Mesothelial cell of epicardium (in vitro differentiated cells): ENCODE results near the gene POLR3H. TPM values are rescaled to one million over a fixed set of nuclear protein-coding genes. Genes with fewer than 3 reads are reported as not detected.

Experiments
- DNase-seq, 2 experiments: peaks; one replicate each; pipeline ENCODE4 v3.0.0; 2021; ENCODE audit warnings: low spot score in 2 of 2; ENCODE audit not compliant: unreplicated experiment in 2 of 2
- H3K27ac Mint-ChIP-seq: 2 replicates; pipeline ENCODE4 v1.8.0; 2021; ENCODE audit warnings: mixed read lengths
- H3K27me3 Mint-ChIP-seq: 2 replicates; pipeline ENCODE4 v1.8.0; 2021; ENCODE audit warnings: low read depth, mixed read lengths
- H3K36me3 Mint-ChIP-seq: 2 replicates; pipeline ENCODE4 v1.8.0; 2021; ENCODE audit warnings: mixed read lengths
- H3K4me1 Mint-ChIP-seq: 2 replicates; pipeline ENCODE4 v1.8.0; 2021; ENCODE audit warnings: mixed read lengths
- H3K4me3 Mint-ChIP-seq: 2 replicates; pipeline ENCODE4 v1.8.0; 2021; ENCODE audit warnings: mild to moderate bottlenecking, moderate library complexity, mixed read lengths
- H3K9me3 Mint-ChIP-seq: 2 replicates; pipeline ENCODE4 v1.8.0; 2021; ENCODE audit warnings: mixed read lengths
- CTCF ChIP-seq: fragments of 200-600 bp; sonication (generic); IDR thresholded peaks from one replicate; pipeline ENCODE4 v1.5.0; 2021; ENCODE audit warnings: antibody characterized with exemption; ENCODE audit not compliant: unreplicated experiment
- total RNA-seq: library from RNA; stranded (reverse); gene quantifications from 3 replicates; pipeline ENCODE4 v1.2.1, GENCODE V29; 2021

The POLR3H gene
- total RNA-seq, 1 donor from 2014 or later = 47.4 TPM

- peak; percentile 89 for TF ChIP-seq CTCF
- Mint-ChIP-seq H3K9me3 (no peaks in the 10 kb centered on the region), H3K4me1 (peaks cover 14% of the 10 kb centered on the region), H3K4me3 (no peak overlapping the region), H3K36me3 (peaks cover 11% of the 10 kb centered on the region), H3K27ac (no peak overlapping the region), H3K27me3 (no peaks in the 10 kb centered on the region)
- peak in 1 of 2 experiments; percentile 82 for DNase-seq
These were observed 26.9 kb downstream of the POLR3H start for GRCh38 chr22:41517172-41518047.

GRCh38 chr22:41516462-41516861, 27.8 kb downstream of the POLR3H start:
- Mint-ChIP-seq H3K4me1 (peaks cover 14% of the 10 kb centered on the region), H3K27me3 (no peaks in the 10 kb centered on the region), H3K9me3 (no peaks in the 10 kb centered on the region), H3K27ac (no peak overlapping the region), H3K36me3 (peaks cover 13% of the 10 kb centered on the region), H3K4me3 (no peak overlapping the region)
- DNase-seq = no peak
- no peak for TF ChIP-seq CTCF

- TF ChIP-seq CTCF = no peak
- H3K27ac Mint-ChIP-seq = peak overlapping the region; percentile 93
- peak overlapping the region; percentile 5 for H3K4me3 Mint-ChIP-seq
These were observed 30.9 kb downstream of the POLR3H start for GRCh38 chr22:41513391-41513790.

GRCh38 chr22:41512421-41513194, 31.7 kb downstream of the POLR3H start:
- DNase-seq = peak in 1 of 2 experiments; percentile 63
- peaks cover 14% of the 10 kb centered on the region for H3K4me1 Mint-ChIP-seq
- H3K4me3 Mint-ChIP-seq = no peak overlapping the region
- H3K9me3 Mint-ChIP-seq = no peaks in the 10 kb centered on the region
- no peak for TF ChIP-seq CTCF
- no peaks in the 10 kb centered on the region for H3K27me3 Mint-ChIP-seq
- H3K36me3 Mint-ChIP-seq = peaks cover 19% of the 10 kb centered on the region
- H3K27ac Mint-ChIP-seq = peak overlapping the region; percentile 93

More at GRCh38 chr22:41513391-41513790, 30.9 kb downstream of the POLR3H start:
- Mint-ChIP-seq H3K9me3 (no peaks in the 10 kb centered on the region), H3K36me3 (peaks cover 19% of the 10 kb centered on the region), H3K27me3 (no peaks in the 10 kb centered on the region), H3K4me1 (peaks cover 14% of the 10 kb centered on the region)
- DNase-seq = no peak

- TF ChIP-seq CTCF = no peak
- Mint-ChIP-seq H3K27ac (no peak overlapping the region), H3K36me3 (peaks cover 19% of the 10 kb centered on the region)
These were observed 32.7 kb downstream of the POLR3H start for GRCh38 chr22:41511521-41511968.

More at GRCh38 chr22:41511521-41511968, 32.7 kb downstream of the POLR3H start:
- Mint-ChIP-seq H3K4me3 (no peak overlapping the region), H3K9me3 (no peaks in the 10 kb centered on the region), H3K4me1 (peaks cover 14% of the 10 kb centered on the region), H3K27me3 (no peaks in the 10 kb centered on the region)
- no peak for DNase-seq
